RPMI8226 (cell line): ENCODE measurements around the gene MSANTD4.
"Not testable (repeated sequence)": the region's sequence is repeated elsewhere in the genome, so short reads cannot be mapped to it uniquely, and the experiment has no call there.

Experiments
- DNase-seq: peaks from one replicate; pipeline ENCODE4 v3.0.0-alpha.2; 2015

The MSANTD4 gene

GRCh38 chr11:106012744-106013143 lies 9.3 kb downstream of the MSANTD4 start:
- no peak for DNase-seq

- no peak for DNase-seq
Observed at GRCh38 chr11:106011481-106011880, 10.6 kb downstream of the MSANTD4 start.

DNA sequence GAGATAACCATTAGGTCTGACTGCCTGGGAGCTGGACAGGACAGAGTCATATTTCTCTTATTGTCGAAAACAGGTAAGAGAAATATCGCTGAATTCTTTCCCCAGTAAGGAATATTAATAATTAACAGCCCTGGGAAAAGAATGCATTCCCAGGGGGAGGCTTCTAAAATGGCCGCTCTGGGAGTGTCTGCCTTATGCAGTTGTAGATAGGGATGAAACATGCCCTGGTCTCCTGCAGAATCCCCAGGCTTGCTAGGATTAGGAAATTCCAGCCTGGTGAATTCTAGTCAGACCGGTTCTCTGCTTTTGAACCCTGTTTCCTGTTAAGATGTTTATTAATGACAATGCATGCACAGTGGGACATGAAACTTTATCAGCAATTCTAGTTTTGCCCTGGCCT lies 18.9 kb downstream of the MSANTD4 start:
- DNase-seq, result not testable (repeated sequence)

DNA sequence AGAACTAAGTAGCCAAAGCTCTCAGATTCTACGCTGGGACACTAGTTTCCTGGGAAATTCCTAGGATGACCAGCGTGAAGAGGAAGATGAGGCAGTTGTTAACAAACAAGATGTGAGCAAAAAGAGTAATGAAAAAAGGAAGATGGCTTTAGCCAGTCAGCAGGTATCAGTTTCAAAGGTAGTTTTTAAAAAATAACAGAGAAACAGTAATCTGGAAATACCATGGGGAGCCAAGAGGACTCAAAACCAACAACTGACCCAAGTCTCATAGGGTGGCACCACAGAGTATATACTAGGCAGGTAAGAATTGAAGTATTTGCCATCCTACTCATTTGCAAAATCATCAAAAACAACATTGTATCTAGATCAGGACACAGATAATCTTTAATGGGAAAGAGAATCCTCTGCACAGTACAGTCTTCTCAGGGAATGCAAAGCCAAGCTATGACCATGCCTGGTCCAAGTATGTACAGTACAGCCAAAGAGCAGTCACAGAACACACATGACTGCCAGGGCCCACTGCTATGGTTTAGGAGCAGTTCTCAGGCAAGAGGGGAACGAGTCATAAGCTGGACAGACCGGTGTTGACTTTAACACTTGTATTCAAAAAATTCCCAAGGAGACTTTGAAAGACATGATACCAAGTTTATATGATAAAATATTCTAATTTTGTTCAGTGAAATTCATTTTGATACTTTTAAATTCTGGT lies 20.6 kb downstream of the MSANTD4 start:
- DNase-seq, result no peak

DNA sequence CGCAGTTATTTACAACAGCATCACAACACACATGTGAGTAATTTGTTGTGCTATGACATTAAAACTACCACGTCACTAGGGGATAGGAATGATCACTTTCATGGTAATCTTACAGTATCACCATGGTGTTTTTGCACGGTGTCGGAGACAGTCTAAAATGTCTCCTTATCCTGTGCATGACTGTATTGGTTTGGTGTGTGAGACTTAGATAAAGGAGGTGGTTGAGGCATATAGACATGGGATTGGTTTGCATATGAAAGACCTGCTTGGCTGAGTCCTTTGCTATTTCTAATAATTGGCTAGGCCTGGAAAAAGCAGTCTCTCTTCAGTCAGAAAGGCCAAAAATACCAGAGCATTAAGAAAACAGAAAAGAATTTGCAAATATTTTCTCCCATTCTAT lies 30.2 kb downstream of the MSANTD4 start:
- DNase-seq, result no peak

- DNase-seq, result no peak
Observed at GRCh38 chr11:105989124-105989523, 32.9 kb downstream of the MSANTD4 start.

DNA sequence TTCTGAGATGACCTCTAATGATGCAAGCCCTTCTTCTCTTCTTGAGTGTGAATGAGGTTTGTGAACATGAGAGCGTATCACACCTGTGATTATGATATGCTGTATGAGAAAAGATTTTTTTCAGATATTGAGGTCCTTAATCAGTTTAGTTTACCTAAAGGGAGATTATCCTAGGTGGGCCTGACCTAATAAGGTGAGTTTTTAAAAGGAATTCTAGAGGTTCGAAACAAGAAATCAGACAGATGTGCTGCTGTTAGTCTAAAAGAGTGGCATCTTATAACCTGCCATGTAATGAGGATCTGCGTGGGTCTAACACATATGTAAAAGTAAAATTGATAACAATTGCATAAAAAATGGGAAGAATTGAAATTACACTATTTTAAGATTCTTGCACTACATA lies 33.8 kb downstream of the MSANTD4 start:
- DNase-seq, result no peak

DNA sequence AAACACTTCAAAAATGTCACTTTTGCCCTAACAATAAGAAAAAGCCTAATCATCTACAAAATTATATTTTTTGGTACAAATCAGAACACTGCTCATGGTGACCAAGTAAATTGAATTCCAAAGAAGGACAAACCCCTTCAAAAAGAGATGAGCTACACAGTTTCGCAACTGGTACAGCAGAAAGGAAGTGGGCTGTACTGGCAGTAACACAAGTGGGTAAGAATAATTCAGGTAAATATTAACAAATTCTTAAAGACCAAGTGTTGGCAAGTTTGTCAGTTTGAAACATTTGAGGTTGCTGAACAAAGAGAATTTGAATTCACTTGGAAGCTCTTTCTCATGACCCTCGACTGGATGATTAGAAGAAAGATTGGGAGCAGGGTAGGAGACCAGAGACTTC lies 35.5 kb downstream of the MSANTD4 start:
- no peak for DNase-seq

DNA sequence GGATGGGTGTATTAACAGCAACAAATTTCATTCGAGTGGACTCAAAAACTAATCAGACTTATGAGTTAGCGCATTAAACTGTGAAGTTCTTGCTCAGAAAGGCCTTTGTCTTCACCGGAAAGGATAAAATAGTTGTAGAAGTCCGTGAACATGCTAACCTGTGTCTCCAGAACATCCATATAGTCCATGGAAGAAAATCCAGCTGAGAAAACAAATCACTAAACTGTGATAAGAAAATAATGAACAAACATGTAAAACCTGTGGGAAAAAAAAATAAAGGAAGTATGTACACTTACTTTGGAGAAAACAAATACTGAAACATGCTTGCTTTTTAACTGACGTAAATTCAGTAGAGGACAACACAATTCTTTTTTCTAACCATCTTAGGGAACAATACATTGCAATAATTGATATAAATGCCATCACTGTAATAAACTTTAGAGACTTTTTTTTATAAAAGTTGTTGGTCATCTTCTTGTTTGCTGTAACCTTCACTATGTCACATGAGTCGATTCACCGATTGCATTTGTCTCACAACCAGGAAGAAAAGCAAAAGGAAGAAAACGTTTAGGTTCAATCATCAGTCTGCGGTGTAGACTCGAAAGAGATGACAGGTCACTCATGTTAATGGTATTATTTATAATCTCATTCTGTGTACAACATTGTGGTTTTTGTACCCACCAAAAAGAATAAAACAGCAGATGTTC lies 41.9 kb downstream of the MSANTD4 start:
- no peak for DNase-seq

GRCh38 chr11:105975128-105975527 lies 46.9 kb downstream of the MSANTD4 start:
- DNase-seq, result no peak

DNA sequence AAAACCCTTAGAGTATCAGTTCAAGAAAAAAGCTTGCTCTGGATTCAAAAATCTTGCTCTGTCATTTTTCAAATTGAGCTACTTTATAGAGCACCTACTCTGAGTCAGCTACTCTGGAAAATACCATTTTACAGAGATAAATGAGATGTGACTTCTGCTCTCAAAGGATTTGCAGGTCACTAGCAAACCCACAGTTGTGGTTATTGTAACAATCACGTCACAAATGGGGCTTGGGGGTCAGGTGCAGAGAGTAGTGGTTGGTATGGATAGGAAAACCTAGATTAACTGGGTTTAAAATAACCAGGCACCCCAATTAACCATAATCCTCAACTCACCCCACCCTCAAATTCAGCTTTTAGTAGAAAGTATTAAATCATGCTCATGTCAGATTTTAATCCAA lies 52.3 kb downstream of the MSANTD4 start:
- DNase-seq, result no peak

DNA sequence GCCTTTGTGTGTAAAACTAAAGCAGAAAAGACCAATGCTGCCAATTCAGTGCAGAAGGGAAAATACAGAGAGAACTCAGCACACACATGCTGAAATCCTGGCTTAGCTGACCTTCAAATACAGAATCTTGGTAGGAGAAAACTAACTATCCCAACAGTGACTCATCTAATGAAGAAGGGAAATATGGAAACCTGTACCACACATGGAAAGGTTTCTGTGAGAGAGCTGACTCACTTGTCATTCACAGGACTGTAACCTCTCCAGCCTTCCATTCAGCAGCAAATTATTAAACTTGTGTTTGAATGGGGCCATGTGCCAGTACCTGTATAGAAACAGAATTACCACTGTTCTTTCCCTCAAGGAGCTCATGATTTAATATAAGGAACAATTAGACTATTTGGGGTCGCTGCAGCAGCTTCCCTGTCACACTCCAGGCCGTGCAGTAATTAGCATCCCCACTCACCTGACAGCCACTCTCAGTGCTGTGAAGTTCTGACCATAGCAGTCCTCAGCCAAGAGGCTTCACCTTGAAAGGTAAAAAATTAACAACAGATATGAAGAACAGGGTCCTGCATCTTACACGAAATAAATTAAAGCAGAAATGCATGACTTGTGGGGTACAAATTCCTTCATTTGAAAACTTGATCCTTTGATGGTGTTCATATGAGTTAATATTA lies 53.9 kb downstream of the MSANTD4 start:
- DNase-seq, result no peak

DNA sequence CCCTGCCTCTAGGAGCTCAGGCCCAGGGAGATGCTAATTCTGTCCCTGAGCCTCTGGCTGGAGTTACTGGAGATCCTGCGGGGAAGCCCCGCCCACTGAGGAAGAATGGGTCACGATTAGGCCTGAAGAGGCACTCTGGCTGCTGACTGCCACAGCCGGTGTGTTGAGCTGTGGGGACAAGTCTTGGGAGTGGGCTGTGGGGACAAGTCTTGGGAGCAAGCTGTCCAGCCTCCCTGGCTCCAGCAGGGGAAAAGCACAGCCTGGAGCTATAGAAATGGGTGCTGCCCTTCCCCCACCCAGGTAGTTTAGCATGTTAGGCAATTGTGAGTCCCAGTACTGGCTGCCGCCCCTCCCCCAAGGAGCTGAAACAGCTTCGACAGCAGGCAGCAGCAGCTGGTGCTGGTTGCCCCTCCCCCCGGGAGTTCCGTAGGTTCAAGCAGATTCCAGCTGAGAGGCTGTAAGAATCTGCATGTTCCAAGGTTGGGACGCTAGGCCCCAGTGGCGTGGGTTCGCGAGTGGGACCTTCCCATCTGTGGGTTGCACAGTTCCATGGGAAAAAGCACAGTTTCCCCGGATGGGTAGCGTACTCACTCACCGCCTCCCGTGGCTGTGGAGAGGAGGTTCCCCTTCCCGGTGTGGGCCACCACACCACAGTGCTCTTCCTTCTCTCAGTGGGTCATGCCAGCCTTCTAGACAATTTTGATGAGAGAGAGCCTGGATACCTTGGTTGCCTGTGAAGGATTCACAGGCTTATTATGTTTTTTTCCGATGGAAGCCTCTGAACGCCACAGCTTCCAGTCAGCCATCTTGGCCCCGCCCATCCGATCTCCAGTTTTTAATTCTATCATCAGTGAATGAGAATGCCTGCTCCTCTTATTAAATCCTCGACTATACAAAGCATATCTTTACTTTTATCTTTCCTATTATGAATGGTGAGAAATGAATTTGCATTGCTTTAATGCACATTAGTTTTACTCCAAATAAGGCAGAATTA lies 61.5 kb downstream of the MSANTD4 start:
- peak; percentile 80 for DNase-seq
